PC-9 (cell line): ENCODE measurements around the gene DNASE1L3. TPM values are rescaled to one million over a fixed set of nuclear protein-coding genes. Genes with fewer than 3 reads are reported as not detected.

Experiments
- BruUV-seq: library from RNA; stranded (reverse); fragments of 400-500 nt; replicated peaks from 2 replicates; lab custom pipeline; 2021; lab: Mats Ljungman, UMichigan
- CTCF ChIA-PET: fragments of 300-600 bp; sonication (Branson Sonifier 250); formaldehyde crosslinking; loops from one replicate; lab custom pipeline; 2022; ENCODE audit warnings: antibody characterized with exemption; lab: Charles Lee
- POLR2A ChIA-PET: fragments of 300-600 bp; sonication (Branson Sonifier 250); formaldehyde crosslinking; loops from one replicate; lab custom pipeline; 2022; ENCODE audit warnings: antibody characterized with exemption; ENCODE audit not compliant: unreplicated experiment; lab: Charles Lee
- DNase-seq, 2 experiments: peaks; one replicate each; pipeline versions ENCODE4 v3.0.0 to v3.0.0-alpha.2; 2015 to 2022; ENCODE audit warnings: mixed read lengths in 1 of 2
- H2AFZ ChIP-seq: fragments of 200-600 bp; sonication (generic); 2 replicates; pipeline ENCODE4 v1.8.1; 2017; ENCODE audit warnings: antibody characterized with exemption
- H3F3A ChIP-seq: fragments of 200-600 bp; sonication (generic); 2 replicates; pipeline ENCODE4 v1.8.1; 2017; ENCODE audit warnings: antibody characterized with exemption, mild to moderate bottlenecking, low read depth; ENCODE audit not compliant: insufficient read depth
- H3K27ac ChIP-seq: fragments of 200-600 bp; sonication (generic); 2 replicates; pipeline ENCODE4 v1.6.1; 2016; ENCODE audit warnings: mixed run types
- H3K27me3 ChIP-seq: fragments of 200-600 bp; sonication (generic); 2 replicates; pipeline ENCODE4 v1.6.1; 2016; ENCODE audit warnings: low read depth, mixed run types; ENCODE audit not compliant: insufficient read depth
- H3K36me3 ChIP-seq: fragments of 200-600 bp; sonication (generic); 2 replicates; pipeline ENCODE4 v1.6.1; 2016; ENCODE audit warnings: low read depth, mixed run types
- H3K4me1 ChIP-seq: fragments of 200-600 bp; sonication (generic); replicated peaks from 2 replicates; pipeline ENCODE4 v1.6.1; 2016; ENCODE audit warnings: mixed run types; ENCODE audit not compliant: insufficient read depth
- H3K4me2 ChIP-seq: fragments of 200-600 bp; sonication (generic); 2 replicates; pipeline ENCODE4 v1.6.1; 2017; ENCODE audit warnings: mixed run types
- H3K4me3 ChIP-seq: fragments of 200-600 bp; sonication (generic); 2 replicates; pipeline ENCODE4 v1.6.1; 2016; ENCODE audit warnings: mixed run types
- H3K79me2 ChIP-seq: fragments of 200-600 bp; sonication (generic); 2 replicates; pipeline ENCODE4 v1.6.1; 2017; ENCODE audit warnings: low read depth, mixed run types
- H3K9me2 ChIP-seq: fragments of 200-600 bp; sonication (generic); 2 replicates; pipeline ENCODE4 v1.8.1; 2017; ENCODE audit warnings: mild to moderate bottlenecking; ENCODE audit not compliant: insufficient read depth
- H3K9me3 ChIP-seq: fragments of 200-600 bp; sonication (generic); 2 replicates; pipeline ENCODE4 v1.8.1; 2016; ENCODE audit warnings: low read depth; ENCODE audit not compliant: insufficient read depth
- H4K20me1 ChIP-seq: fragments of 200-600 bp; sonication (generic); 2 replicates; pipeline ENCODE4 v1.8.1; 2017; ENCODE audit not compliant: insufficient read depth
- CTCF ChIP-seq: fragments of 200-600 bp; sonication (generic); conservative IDR thresholded peaks from 2 replicates; pipeline ENCODE4 v1.6.1; 2017; ENCODE audit warnings: mixed run types, antibody characterized with exemption, mild to moderate bottlenecking, moderate library complexity
- EZH2 ChIP-seq: fragments of 200-600 bp; sonication (generic); IDR thresholded peaks from 2 replicates; pipeline ENCODE4 v1.8.0; 2017; ENCODE audit warnings: antibody characterized with exemption, low read depth
- intact Hi-C: fragments of 100-400 bp; cut with micrococcal nuclease; formaldehyde crosslinking; loops from one replicate; pipeline ENCODE4 v1.10.0; 2022; ENCODE audit not compliant: unreplicated experiment
- total RNA-seq: library from RNA; stranded (reverse); gene quantifications from 2 replicates; pipeline ENCODE4 v1.2.3, GENCODE V29; 2021

DNASE1L3 gene
- total RNA-seq, 1 experiment from 2014 or later: not detected

- peaks cover 43% of the 10 kb centered on the region for H3K4me1 ChIP-seq
- H2AFZ ChIP-seq: no peak overlapping the region
- intact Hi-C loops: loop anchor here (1.0 kb wide), 3 partner anchors 10 to 84 kb away; no protein-coding TSS in a partner anchor
- H3K27me3 ChIP-seq: no peaks in the 10 kb centered on the region
- peak overlapping the region; percentile 72 for H3K4me2 ChIP-seq
- H3K9me2 ChIP-seq: no peaks in the 10 kb centered on the region
- POLR2A ChIA-PET: no interaction called here
- CTCF ChIA-PET: interaction anchor here (0.7 to 1.5 kb wide), 4 partner anchors 13 to 83 kb away, joined by 3 to 7 read pairs (median 6); no protein-coding TSS in a partner anchor
- H3K36me3 ChIP-seq: no peaks in the 10 kb centered on the region
- peak in 1 of 2 experiments; percentile 55 for DNase-seq
- no TSS peak for BruUV-seq
- H3F3A ChIP-seq: peaks cover 43% of the 10 kb centered on the region
- no peak overlapping the region for H3K4me3 ChIP-seq
- H3K79me2 ChIP-seq: no peaks in the 10 kb centered on the region
- H3K27ac ChIP-seq: 0 out of 2 replicates have a peak overlapping the region, but pooled peaks have one; percentile 33
- H3K9me3 ChIP-seq: no peaks in the 10 kb centered on the region
- no peaks in the 10 kb centered on the region for H4K20me1 ChIP-seq
- TF ChIP-seq EZH2 (no peak), CTCF (no peak)
Measured at GRCh38 chr3:58216496-58217195, 5.9 kb upstream of the DNASE1L3 start.

GRCh38 chr3:58215317-58216025 is 4.7 kb upstream of the DNASE1L3 start:
- H2AFZ ChIP-seq: no peak overlapping the region
- peak overlapping the region; percentile 96 for H3K27ac ChIP-seq
- H3K4me2 ChIP-seq: peak overlapping the region; percentile 67
- H3K9me3 ChIP-seq: no peaks in the 10 kb centered on the region
- ChIA-PET POLR2A (no interaction called here), CTCF (interaction anchor here (0.7 kb wide), 2 partner anchors 28 to 212 kb away, joined by 5 to 11 read pairs; no protein-coding TSS in a partner anchor)
- TF ChIP-seq EZH2 (no peak), CTCF (no peak)
- peaks cover 31% of the 10 kb centered on the region for H3F3A ChIP-seq
- no peaks in the 10 kb centered on the region for H3K36me3 ChIP-seq
- DNase-seq: no peak
- no peaks in the 10 kb centered on the region for H4K20me1 ChIP-seq
- H3K9me2 ChIP-seq: no peaks in the 10 kb centered on the region
- H3K4me1 ChIP-seq: peaks cover 37% of the 10 kb centered on the region
- H3K27me3 ChIP-seq: no peaks in the 10 kb centered on the region
- H3K79me2 ChIP-seq: no peaks in the 10 kb centered on the region
- intact Hi-C loops: no loop called here
- peak overlapping the region; percentile 14; the same call in 1 of the 2 replicates for H3K4me3 ChIP-seq
- BruUV-seq: no TSS peak
